ENCODE measurements around the gene TMEM219. TPM values are rescaled to one million over a fixed set of nuclear protein-coding genes. Genes with fewer than 3 reads are reported as not detected.

The TMEM219 gene
- total and polyA plus RNA-seq, 11 donors: 58.9 to 121 (median 69.8) TPM

GRCh38 chr16:29999605-30000004 lies 37.7 kb downstream of the TMEM219 start:
- peaks cover 0 to 46% (median 29%) of the 10 kb centered on the region in 9 donors for H3K36me3 ChIP-seq
- intact Hi-C loops (cut with DNase I): loop anchor here in 9 of 10 donors (5.0 to 10.0 kb wide), 12 partner anchors 32 to 195 kb away; partner anchors contain the start of genes CDIPT (in 5 of the 9), KCTD13 (in 4 of the 9), TMEM219 (in 4 of the 9) and MAZ (in 2 of the 9)

GRCh38 chr16:30000735-30001631 lies 39.1 kb downstream of the TMEM219 start:
- intact Hi-C loops (cut with DNase I): loop anchor here in 6 of 10 donors (5.0 to 10.0 kb wide), 7 partner anchors 34 to 186 kb away; partner anchors contain the start of genes CDIPT (in 3 of the 6), KCTD13 (in 2 of the 6), PAGR1 (in 1 of the 6) and PRRT2 (in 1 of the 6)
- TF ChIP-seq POLR2A (IDR thresholded peaks at IDR 0.05): no peak
- no peak for TF ChIP-seq CTCF (IDR thresholded peaks at IDR 0.05)
- peaks cover 0 to 46% (median 29%) of the 10 kb centered on the region in 9 donors for H3K36me3 ChIP-seq
- 78 to 87% (median 83%) methylated on average over 24 to 33 of the region's 33 CpGs for WGBS, 4 donors
- H3K9me3 ChIP-seq: no peaks in the 10 kb centered on the region
- H3K4me3 ChIP-seq: no peak overlapping the region
- DNase-seq (peak in 1 of 5 donors; percentile 48), ATAC-seq (no peak)
- H3K4me1 ChIP-seq: peaks cover 0 to 16% (median 10%) of the 10 kb centered on the region in 12 donors
- no peaks in the 10 kb centered on the region for H3K27me3 ChIP-seq
- H3K27ac ChIP-seq: no peak overlapping the region

More at GRCh38 chr16:29999605-30000004, 37.7 kb downstream of the TMEM219 start:
- 88 to 89% (median 89%) methylated on average over 6 of the region's 6 CpGs for WGBS, 4 donors
- Histone ChIP-seq H3K4me3 (no peak overlapping the region), H3K9me3 (no peaks in the 10 kb centered on the region), H3K27me3 (no peaks in the 10 kb centered on the region), H3K27ac (no peak overlapping the region), H3K4me1 (peaks cover 0 to 18% (median 13%) of the 10 kb centered on the region in 12 donors)
- ATAC-seq (no peak), DNase-seq (peak in 1 of 5 donors; percentile 11)
- no peak for TF ChIP-seq POLR2A (IDR thresholded peaks at IDR 0.05)
- TF ChIP-seq CTCF (IDR thresholded peaks at IDR 0.05): no peak

GRCh38 chr16:30002614-30003346 lies 40.9 kb downstream of the TMEM219 start:
- Histone ChIP-seq H3K4me3 (no peak overlapping the region), H3K9me3 (no peaks in the 10 kb centered on the region), H3K27ac (no peak overlapping the region), H3K4me1 (peaks cover 0 to 6% (median 0%) of the 10 kb centered on the region in 12 donors), H3K36me3 (peaks cover 0 to 44% (median 26%) of the 10 kb centered on the region in 9 donors), H3K27me3 (no peaks in the 10 kb centered on the region)
- 85 to 89% (median 87%) methylated on average over 19 of the region's 19 CpGs for WGBS, 4 donors
- intact Hi-C loops (cut with DNase I): loop anchor here in 6 of 10 donors (5.0 to 10.0 kb wide), 7 partner anchors 35 to 188 kb away; partner anchors contain the start of genes CDIPT (in 3 of the 6), KCTD13 (in 2 of the 6), PAGR1 (in 1 of the 6) and PRRT2 (in 1 of the 6)
- TF ChIP-seq POLR2A (IDR thresholded peaks at IDR 0.05) (no peak), CTCF (IDR thresholded peaks at IDR 0.05) (no peak)
- DNase-seq (peak in 1 of 5 donors; percentile 37), ATAC-seq (no peak)
